Tibial nerve (tissue), 3 donors: ENCODE measurements around the gene PARD3B.

Experiments
- POLR2A ChIP-seq, 2 donors: fragments of 450-650 bp; IDR thresholded peaks; one replicate each; pipeline ENCODE4 v1.6.1; 2017; ENCODE audit warnings: antibody characterized with exemption in 2 of 2, mild to moderate bottlenecking in 2 of 2, moderate library complexity in 2 of 2
- TF ChIP-seq, protein P1 (sequence below), 5 experiments: fragments of 200-600 bp in 3 of 5; fragments of 450-650 bp in 2 of 5; sonication (generic) in 3 of 5; IDR thresholded peaks; one replicate each; pipeline ENCODE4 v1.5.1; 2016 to 2019; ENCODE audit warnings: antibody characterized with exemption in 5 of 5, mild to moderate bottlenecking in 3 of 5, moderate library complexity in 2 of 5

DNA sequence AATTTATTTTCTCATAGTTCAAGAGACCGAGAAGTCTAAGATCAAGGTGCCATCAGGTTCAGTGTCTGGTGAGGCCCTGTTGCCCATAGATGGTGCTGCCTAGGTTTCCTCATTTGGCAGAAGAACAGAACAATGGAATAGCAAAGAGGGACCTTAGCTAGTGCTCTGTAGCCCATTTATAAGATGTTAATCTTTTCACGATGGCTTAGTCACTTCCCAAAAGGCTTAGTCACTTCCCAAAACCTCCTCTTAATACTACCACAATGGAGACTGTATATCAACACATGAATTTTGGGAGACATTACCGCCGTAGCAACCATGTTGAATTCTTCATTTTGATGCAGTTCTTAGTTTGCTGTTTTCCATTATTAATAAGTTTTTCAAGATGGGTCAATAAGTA lies 890.7 kb downstream of the PARD3B start:
- TF ChIP-seq, protein P1, sequence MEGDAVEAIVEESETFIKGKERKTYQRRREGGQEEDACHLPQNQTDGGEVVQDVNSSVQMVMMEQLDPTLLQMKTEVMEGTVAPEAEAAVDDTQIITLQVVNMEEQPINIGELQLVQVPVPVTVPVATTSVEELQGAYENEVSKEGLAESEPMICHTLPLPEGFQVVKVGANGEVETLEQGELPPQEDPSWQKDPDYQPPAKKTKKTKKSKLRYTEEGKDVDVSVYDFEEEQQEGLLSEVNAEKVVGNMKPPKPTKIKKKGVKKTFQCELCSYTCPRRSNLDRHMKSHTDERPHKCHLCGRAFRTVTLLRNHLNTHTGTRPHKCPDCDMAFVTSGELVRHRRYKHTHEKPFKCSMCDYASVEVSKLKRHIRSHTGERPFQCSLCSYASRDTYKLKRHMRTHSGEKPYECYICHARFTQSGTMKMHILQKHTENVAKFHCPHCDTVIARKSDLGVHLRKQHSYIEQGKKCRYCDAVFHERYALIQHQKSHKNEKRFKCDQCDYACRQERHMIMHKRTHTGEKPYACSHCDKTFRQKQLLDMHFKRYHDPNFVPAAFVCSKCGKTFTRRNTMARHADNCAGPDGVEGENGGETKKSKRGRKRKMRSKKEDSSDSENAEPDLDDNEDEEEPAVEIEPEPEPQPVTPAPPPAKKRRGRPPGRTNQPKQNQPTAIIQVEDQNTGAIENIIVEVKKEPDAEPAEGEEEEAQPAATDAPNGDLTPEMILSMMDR (IDR thresholded peaks at IDR 0.05), result no peak
- no peak for TF ChIP-seq POLR2A (IDR thresholded peaks at IDR 0.05)
